HCT116 (cell line): ENCODE measurements around the gene TEDC2. TPM values are rescaled to one million over a fixed set of nuclear protein-coding genes. Genes with fewer than 3 reads are reported as not detected.

Experiments
- ATAC-seq: fragments of 200-7000 bp; cut with Tn5 transposase; 2 replicates; pipeline ENCODE4 v1.9.1; 2020; ENCODE audit warnings: mild to moderate bottlenecking, moderate library complexity
- BruUV-seq: library from RNA; stranded (reverse); fragments of 400-500 nt; replicated peaks from 2 replicates; lab custom pipeline; 2021; lab: Mats Ljungman, UMichigan
- CTCF ChIA-PET: fragments of 300-600 bp; sonication (Branson Sonifier 250); formaldehyde crosslinking; loops from one replicate; lab custom pipeline; 2021; ENCODE audit warnings: antibody characterized with exemption; lab: Charles Lee
- POLR2A ChIA-PET: fragments of 300-600, 350-600 bp; sonication (Branson Sonifier 250); formaldehyde crosslinking; loops from one replicate; lab custom pipeline; 2021; ENCODE audit warnings: antibody characterized with exemption; lab: Charles Lee
- RAD21 ChIA-PET, 2 experiments: fragments of 300-600 bp; sonication (Branson Sonifier 250); formaldehyde crosslinking; loops; one replicate each; lab custom pipeline; 2023; ENCODE audit warnings: low total read pairs in 2 of 2; ENCODE audit not compliant: uncharacterized antibody in 2 of 2, unreplicated experiment in 2 of 2, low non-redundant PET in 1 of 2; lab: Charles Lee
- DNase-seq: peaks from one replicate; pipeline ENCODE4 v3.0.0-alpha.2; 2010; ENCODE audit warnings: low read depth, low spot score
- H2AFZ ChIP-seq: fragments of 200-600 bp; shearing (Covaris generic), sonication (generic); 2 replicates; pipeline ENCODE4 v1.6.1; 2017; ENCODE audit warnings: low read depth, mixed run types, mixed read lengths, antibody characterized with exemption, low read length; ENCODE audit not compliant: poor library complexity, severe bottlenecking
- H3K27ac ChIP-seq: 2 replicates; pipeline ENCODE4 v1.5.1; 2012; ENCODE audit warnings: low read depth, low read length
- H3K27me3 ChIP-seq: fragments of 200-600 bp; sonication (generic); 2 replicates; pipeline ENCODE4 v1.6.1; 2016; ENCODE audit warnings: mixed run types, low read length, mixed read lengths; ENCODE audit not compliant: insufficient read depth
- H3K36me3 ChIP-seq, 2 experiments: fragments of 200-500 bp in 1 of 2; fragments of 200-600 bp in 1 of 2; sonication (Bioruptor generic) in 1 of 2; sonication (generic) in 1 of 2; 2 replicates each; pipeline versions ENCODE4 v1.5.1 to v1.6.1; 2014 to 2016; ENCODE audit warnings: low read length in 2 of 2, inconsistent platforms in 1 of 2, mixed read lengths in 1 of 2, mixed run types in 1 of 2; ENCODE audit not compliant: insufficient read depth in 2 of 2, control insufficient read depth in 1 of 2
- H3K4me1 ChIP-seq, 2 experiments: fragments of 200-600 bp in 1 of 2; sonication (generic) in 1 of 2; 2 replicates each; pipeline versions ENCODE4 v1.5.1 to v1.6.1; 2012 to 2017; ENCODE audit warnings: low read length in 2 of 2, inconsistent platforms in 1 of 2, mild to moderate bottlenecking in 1 of 2, mixed read lengths in 1 of 2, mixed run types in 1 of 2, moderate library complexity in 1 of 2; ENCODE audit not compliant: insufficient read depth in 2 of 2, control insufficient read depth in 1 of 2
- H3K4me2 ChIP-seq: fragments of 200-600 bp; sonication (generic); 2 replicates; pipeline ENCODE4 v1.6.1; 2017; ENCODE audit warnings: mixed run types, low read length, mixed read lengths
- H3K4me3 ChIP-seq, 2 experiments: fragments of 200-600 bp in 1 of 2; sonication (generic) in 1 of 2; replicated peaks in 1 of 2; 2 replicates each; pipeline ENCODE4 v1.5.1; 2011 to 2016; ENCODE audit warnings: low read length in 2 of 2, control low read depth in 1 of 2, low read depth in 1 of 2, mild to moderate bottlenecking in 1 of 2, mixed read lengths in 1 of 2, mixed run types in 1 of 2
- H3K79me2 ChIP-seq: fragments of 200-600 bp; sonication (generic); 2 replicates; pipeline ENCODE4 v1.6.1; 2017; ENCODE audit warnings: mild to moderate bottlenecking, mixed run types, low read length, moderate library complexity, mixed read lengths; ENCODE audit not compliant: insufficient read depth
- H3K9ac ChIP-seq: fragments of 200-600 bp; sonication (generic); 2 replicates; pipeline ENCODE4 v1.6.1; 2016; ENCODE audit warnings: low read length, mixed read lengths
- H3K9me2 ChIP-seq: fragments of 200-600 bp; sonication (generic), shearing (Covaris generic); 2 replicates; pipeline ENCODE4 v1.6.1; 2017; ENCODE audit warnings: mixed run types, mild to moderate bottlenecking, moderate library complexity; ENCODE audit not compliant: insufficient read depth
- H3K9me3 ChIP-seq, 2 experiments: fragments of 200-500 bp in 1 of 2; fragments of 200-600 bp in 1 of 2; sonication (Bioruptor generic) in 1 of 2; sonication (generic) in 1 of 2; 2 replicates each; pipeline ENCODE4 v1.6.1; 2014 to 2017; ENCODE audit warnings: low read length in 2 of 2, mixed read lengths in 2 of 2, inconsistent platforms in 1 of 2, low read depth in 1 of 2, mild to moderate bottlenecking in 1 of 2, mixed run types in 1 of 2, moderate library complexity in 1 of 2; ENCODE audit not compliant: control insufficient read depth in 1 of 2, insufficient read depth in 1 of 2
- H4K20me1 ChIP-seq: fragments of 200-600 bp; sonication (generic), shearing (Covaris generic); 2 replicates; pipeline ENCODE4 v1.6.1; 2017; ENCODE audit warnings: mixed run types, mild to moderate bottlenecking, moderate library complexity; ENCODE audit not compliant: insufficient read depth
- CBX3 ChIP-seq: IDR thresholded peaks from 2 replicates; pipeline ENCODE4 v1.6.1; 2012; ENCODE audit warnings: low read depth
- CEBPB ChIP-seq: IDR thresholded peaks from 2 replicates; pipeline ENCODE4 v1.6.1; 2012; ENCODE audit warnings: low read depth
- EGR1 ChIP-seq: IDR thresholded peaks from 2 replicates; pipeline ENCODE4 v1.6.1; 2012; ENCODE audit warnings: low read depth
- EZH2phosphoT487 ChIP-seq: fragments of 200-600 bp; IDR thresholded peaks from 2 replicates; pipeline ENCODE4 v1.6.1; 2018; ENCODE audit warnings: antibody characterized with exemption, borderline replicate concordance
- POLR2A ChIP-seq: IDR thresholded peaks from 2 replicates; pipeline ENCODE4 v1.7.0; 2011; ENCODE audit warnings: borderline replicate concordance; ENCODE audit not compliant: insufficient read depth, insufficient read length; ENCODE audit errors: extremely low read depth
- SIN3A ChIP-seq: IDR thresholded peaks from 2 replicates; pipeline ENCODE4 v1.6.1; 2012; ENCODE audit warnings: low read depth
- SRF ChIP-seq: IDR thresholded peaks from 2 replicates; pipeline ENCODE4 v1.6.1; 2012; ENCODE audit warnings: low read depth
- TCF7L2 ChIP-seq: IDR thresholded peaks from 2 replicates; pipeline ENCODE4 v1.7.0; 2011; ENCODE audit warnings: borderline replicate concordance, inconsistent platforms; ENCODE audit not compliant: insufficient read depth, insufficient read length; ENCODE audit errors: extremely low read depth
- ZNF274 ChIP-seq: fragments of 200-500 bp; sonication (Bioruptor generic); IDR thresholded peaks from 2 replicates; pipeline ENCODE4 v1.6.1; 2014; ENCODE audit warnings: mild to moderate bottlenecking, low read depth, low read length, inconsistent platforms
- intact Hi-C: fragments of 100-400 bp; cut with micrococcal nuclease; formaldehyde crosslinking; loops from 2 replicates; pipeline ENCODE4 v1.10.0; 2022
- total RNA-seq: library from RNA; stranded (reverse); gene quantifications from one replicate; pipeline ENCODE4 v1.2.1, GENCODE V29; 2021; ENCODE audit not compliant: unreplicated experiment

Gene TEDC2
- total RNA-seq, 1 experiment from 2014 or later, result 26.5 TPM

- TF ChIP-seq TCF7L2 (no peak), SRF (no peak)
Observed at GRCh38 chr16:2424061-2425007, 35.6 kb upstream of the TEDC2 start (continued).

- Histone ChIP-seq H3K79me2 (peaks cover 8% of the 10 kb centered on the region), H3K27me3 (no peaks in the 10 kb centered on the region), H4K20me1 (no peaks in the 10 kb centered on the region), H3K4me3 (no peak overlapping the region), H3K4me2 (no peak overlapping the region), H2AFZ (no peak overlapping the region), H3K4me1 (peaks cover 12 to 34% of the 10 kb centered on the region in 2 experiments; a peak in 3 of 4 replicates), H3K9me2 (no peaks in the 10 kb centered on the region), H3K9ac (no peak overlapping the region), H3K9me3 (no peaks in the 10 kb centered on the region), H3K27ac (no peak overlapping the region), H3K36me3 (no peaks in the 10 kb centered on the region)
- ChIA-PET CTCF (no interaction called here), RAD21 (no interaction called here), POLR2A (no interaction called here)
- BruUV-seq, result no TSS peak
- TF ChIP-seq EGR1, result no peak
- TF ChIP-seq POLR2A, result no peak
- no peak for TF ChIP-seq EZH2phosphoT487
- no peak for TF ChIP-seq CBX3
- no peak for TF ChIP-seq SIN3A
- no peak for TF ChIP-seq CEBPB
- TF ChIP-seq ZNF274, result no peak
- ATAC-seq (no peak), DNase-seq (no peak)
- intact Hi-C loops, result loop anchor here (5.0 to 10.0 kb wide), 3 partner anchors 37 to 160 kb away; partner anchors contain the start of genes RNPS1 and TEDC2
Observed at GRCh38 chr16:2425008-2425518, 34.8 kb upstream of the TEDC2 start.
